LNCAP (cell line): ENCODE measurements around the gene BTBD6.

Experiments used
- TF ChIP-seq, protein P1 (sequence below): fragments of 450-650 bp; IDR thresholded peaks from 2 replicates; pipeline ENCODE4 v1.5.1; 2017; ENCODE audit warnings: mild to moderate bottlenecking

BTBD6 gene

DNA sequence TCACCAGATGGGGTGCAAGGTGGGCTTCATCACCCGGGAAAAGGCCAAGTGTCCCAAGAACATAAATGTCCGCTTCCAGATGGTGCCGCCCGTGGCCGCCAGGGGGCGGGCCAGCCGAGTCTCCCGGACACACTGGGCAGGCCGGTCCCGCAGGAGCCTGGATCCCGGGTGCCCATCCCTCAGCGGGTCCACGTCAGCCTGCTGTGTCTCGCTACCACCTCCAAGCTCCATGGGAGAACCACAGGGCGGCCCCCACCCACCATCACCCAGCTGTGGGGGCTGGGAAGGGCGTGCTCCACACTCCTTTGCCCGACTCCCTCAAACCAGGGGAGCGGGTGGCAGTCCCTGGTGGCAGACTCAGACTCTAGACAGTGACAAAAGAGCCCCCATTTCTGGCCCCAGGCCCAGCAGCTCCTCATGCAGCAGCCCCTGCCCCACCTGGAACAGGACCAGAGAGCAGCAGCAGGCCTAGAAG is 45.2 kb upstream of the BTBD6 start:
- TF ChIP-seq, protein P1, sequence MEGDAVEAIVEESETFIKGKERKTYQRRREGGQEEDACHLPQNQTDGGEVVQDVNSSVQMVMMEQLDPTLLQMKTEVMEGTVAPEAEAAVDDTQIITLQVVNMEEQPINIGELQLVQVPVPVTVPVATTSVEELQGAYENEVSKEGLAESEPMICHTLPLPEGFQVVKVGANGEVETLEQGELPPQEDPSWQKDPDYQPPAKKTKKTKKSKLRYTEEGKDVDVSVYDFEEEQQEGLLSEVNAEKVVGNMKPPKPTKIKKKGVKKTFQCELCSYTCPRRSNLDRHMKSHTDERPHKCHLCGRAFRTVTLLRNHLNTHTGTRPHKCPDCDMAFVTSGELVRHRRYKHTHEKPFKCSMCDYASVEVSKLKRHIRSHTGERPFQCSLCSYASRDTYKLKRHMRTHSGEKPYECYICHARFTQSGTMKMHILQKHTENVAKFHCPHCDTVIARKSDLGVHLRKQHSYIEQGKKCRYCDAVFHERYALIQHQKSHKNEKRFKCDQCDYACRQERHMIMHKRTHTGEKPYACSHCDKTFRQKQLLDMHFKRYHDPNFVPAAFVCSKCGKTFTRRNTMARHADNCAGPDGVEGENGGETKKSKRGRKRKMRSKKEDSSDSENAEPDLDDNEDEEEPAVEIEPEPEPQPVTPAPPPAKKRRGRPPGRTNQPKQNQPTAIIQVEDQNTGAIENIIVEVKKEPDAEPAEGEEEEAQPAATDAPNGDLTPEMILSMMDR, result peak; percentile 90

DNA sequence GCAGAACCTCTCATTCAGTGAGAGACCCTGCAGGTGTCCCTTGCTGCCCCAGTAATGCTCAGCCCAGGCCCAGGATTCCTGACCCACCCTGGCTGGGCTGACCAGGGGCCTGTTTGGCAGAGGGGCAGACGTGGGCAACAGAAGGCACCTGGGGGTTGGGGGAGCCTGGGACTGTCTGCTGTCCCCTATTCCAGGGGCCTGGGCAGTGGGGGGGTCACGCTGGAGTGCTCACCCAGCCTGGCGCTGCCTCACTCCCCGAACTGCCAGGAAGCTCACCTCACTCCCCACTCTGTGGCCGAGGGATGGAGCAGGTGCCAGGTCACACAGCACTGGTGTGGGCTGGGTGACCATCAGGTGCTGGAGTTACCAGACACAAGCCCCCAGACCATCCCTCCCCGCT is 44.6 kb upstream of the BTBD6 start:
- TF ChIP-seq, protein P1, result no peak

DNA sequence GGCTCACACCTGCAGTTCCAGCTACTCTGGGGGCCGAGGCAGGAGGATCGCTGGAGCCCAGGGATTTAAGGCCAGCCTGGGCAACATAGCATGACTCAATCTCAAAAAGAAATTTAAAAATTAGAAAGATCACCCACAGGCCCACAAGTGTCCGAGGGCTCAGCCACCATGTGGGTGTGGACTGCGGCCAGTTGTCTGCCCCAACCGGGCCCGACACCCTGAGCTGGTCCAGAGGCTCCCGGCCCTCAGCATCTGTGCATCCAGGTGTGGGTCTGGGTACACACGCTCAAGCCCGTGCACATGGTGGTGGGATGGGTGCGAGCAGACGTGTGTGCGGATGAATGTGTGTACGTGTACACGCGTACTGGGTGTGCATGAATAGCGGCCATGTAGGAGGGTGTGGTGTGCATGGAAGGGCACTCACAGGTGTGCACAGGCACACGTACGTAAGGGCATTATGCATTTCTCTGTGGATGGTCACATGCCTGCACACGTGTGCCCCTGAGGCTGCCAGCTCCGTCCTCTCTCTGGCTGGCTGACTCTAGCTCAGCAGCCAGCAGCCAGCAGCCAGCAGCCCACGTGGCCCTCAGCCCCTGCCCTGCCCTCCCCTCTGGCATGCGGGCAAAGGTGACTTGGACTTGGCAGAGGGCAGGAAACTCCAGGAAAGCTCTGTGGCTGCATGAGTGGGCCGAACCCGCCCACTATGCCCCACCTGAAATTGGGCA is 44.0 kb upstream of the BTBD6 start:
- TF ChIP-seq, protein P1, result no peak

DNA sequence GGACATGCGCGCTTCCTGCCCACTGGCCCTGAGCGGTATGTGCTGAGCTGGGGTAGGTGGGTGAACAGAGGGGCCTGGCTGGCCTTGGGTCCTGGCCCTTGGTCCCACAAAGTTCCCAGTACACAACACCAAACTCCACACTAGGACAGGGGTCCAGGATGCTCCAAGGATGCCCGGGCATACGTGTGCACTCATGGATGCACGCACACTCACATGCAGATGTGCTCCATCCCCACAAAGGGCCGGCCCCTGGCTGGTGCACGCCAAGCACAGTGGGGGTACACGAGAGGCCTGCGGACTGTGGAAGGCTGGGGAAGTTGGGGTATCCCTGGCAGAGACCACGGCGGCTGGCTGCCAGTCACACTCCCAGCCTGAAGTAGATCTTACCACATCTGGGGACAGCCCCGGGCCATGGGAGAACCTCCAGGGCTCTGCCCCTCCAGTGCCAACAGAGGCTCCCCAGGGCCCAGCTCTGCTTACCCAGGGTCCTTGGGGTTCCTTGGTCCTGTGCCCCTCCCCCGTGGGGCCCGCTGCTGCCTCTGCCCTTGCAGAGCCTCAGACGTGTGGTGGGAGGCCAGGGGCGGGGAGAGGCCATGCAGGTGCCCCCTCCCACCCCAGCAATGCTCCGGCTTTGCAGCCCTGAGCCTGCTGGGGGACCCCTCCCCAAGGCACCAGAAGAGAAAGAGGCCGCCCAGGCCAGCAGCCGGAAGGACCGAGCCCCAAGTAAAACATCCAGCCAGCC is 43.2 kb upstream of the BTBD6 start:
- TF ChIP-seq, protein P1, result no peak

DNA sequence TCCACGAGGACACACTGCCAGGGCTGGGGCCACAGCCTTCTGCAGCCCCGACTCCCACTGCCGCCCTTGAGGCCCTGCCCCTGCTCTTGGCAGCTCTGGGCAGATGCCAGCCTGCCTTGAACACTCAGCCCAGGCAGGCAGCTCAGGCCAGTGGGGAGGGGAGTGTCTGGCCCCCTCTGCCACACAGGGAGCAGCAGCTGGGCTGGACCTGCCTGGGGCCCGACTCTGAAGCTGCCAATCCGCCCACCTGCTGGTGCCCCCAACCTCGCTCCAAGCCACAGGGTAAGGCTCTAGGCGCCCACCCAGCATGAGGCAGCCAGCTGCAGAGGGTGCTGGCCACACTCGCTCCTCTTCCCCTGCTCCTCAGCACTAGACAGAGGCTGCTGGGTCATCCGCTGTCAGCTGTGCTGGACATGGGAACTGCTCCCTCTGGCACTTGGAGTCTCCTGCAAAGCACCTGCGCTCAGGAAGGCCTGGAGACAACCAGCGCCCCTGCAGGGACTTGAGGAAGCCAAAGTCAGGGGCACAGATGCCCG is 42.6 kb upstream of the BTBD6 start:
- TF ChIP-seq, protein P1, result no peak

DNA sequence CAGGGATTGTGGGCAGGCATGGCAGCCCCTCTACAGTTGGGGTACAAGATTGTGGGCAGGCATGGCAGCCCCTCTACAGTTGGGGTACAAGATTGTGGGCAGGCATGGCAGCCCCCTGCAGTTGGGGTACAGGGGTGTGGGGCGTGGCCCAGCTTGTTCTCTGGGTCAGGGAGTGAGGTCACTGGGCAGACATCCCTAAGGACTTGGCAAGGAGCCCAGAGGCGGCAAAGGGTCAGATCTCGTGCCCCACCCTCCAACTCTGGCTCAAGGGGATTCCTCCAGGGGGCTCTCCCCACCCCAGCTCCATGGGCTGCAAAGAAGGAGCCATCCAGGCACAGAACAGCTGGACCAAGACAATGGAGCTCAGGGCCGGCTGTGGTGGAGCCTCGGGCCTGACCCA is 41.5 kb upstream of the BTBD6 start:
- TF ChIP-seq, protein P1, result no peak

DNA sequence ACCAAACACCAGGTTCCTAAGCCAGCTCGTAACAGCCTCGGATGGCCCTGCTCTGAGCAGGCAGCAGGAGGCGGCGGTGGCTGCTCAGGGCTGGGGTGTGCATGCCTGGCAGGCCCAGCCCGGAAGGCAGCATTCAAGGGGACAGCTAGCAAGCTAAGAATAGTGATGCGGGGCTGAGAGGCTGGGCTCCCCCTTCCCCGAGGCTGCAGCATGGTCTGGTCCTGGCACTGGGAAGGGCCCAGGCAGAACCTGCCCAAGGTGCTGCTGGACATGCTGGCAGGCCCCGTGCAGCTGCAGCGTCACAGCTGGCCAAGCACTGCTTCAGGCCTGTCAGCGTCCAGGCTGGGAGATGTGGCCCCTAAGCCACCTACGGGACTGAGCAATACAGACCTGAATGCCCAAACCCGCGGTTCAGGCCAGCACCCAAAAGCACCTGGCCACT is 40.9 kb upstream of the BTBD6 start:
- TF ChIP-seq, protein P1, result no peak
